ENCODE measurements around the gene CTNNBIP1.

Gene CTNNBIP1

DNA sequence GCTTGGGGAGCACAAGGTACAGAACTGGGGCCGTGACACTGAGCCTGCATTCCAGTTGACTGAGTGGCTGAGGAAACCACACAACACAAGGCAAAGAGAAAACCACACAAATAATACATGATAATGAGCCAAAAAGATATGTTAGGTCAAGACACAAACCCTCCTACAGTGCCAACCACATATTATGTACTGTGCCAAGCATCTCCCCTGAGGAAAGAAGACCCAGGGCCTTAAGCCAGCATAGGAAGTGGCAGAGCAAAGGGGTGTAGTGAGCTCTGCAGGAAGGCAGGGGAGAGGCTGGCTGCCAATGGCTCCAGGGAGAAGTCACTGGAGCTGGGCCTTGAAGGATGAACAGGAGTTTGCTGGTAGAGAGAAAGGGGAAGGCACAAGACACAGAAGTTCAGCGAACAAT, 28.2 kb downstream of the CTNNBIP1 start:
- DNase-seq (ENCODE audit: low read depth in 1 of 2, low spot score in 1 of 2), result no peak

GRCh38 chr1:9878404-9878803, 31.7 kb downstream of the CTNNBIP1 start:
- DNase-seq (ENCODE audit: low read depth in 1 of 2, low spot score in 1 of 2), result no peak

GRCh38 chr1:9877962-9878361, 32.1 kb downstream of the CTNNBIP1 start:
- no peak for DNase-seq (ENCODE audit: low read depth in 1 of 2, low spot score in 1 of 2)

- DNase-seq (ENCODE audit: low read depth in 1 of 2, low spot score in 1 of 2), result no peak
These were observed 34.5 kb downstream of the CTNNBIP1 start for GRCh38 chr1:9875636-9876000.

DNA sequence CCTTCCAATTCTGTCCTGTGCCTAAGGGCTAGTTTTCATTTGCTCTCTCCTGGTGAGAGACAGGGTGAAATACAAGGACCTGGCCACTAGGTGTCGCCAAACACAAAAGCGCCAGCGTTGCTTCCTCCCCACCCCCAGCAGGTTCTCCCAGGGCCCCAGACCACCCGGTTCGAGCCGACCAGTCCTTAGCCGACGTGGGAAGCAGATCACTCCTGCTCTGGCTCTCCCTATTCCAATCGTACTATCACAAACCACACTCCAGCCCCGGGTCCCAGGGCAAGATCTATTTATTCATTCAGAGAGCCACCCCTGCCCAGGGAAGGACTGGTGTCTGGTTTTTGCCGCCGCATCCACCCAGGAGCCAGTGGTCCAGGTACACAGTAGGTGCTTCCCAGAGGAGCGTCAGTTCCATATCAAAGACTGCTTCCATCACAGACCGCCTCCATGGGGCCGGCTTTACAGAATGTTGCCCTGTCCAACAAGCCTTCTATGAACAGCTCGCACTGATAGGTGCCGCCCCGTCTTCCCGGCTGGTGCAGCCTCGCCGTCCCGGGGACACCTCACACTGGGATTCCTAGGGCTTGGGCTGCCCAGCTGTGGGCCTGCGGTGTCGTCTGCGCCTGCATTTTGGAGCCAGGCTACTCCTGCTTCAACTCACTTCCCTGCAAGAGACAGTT, 35.0 kb downstream of the CTNNBIP1 start:
- peak; percentile 54 to 57 for DNase-seq (ENCODE audit: low read depth in 1 of 2, low spot score in 1 of 2)

GRCh38 chr1:9874412-9874811, 35.7 kb downstream of the CTNNBIP1 start:
- DNase-seq (ENCODE audit: low read depth in 1 of 2, low spot score in 1 of 2), result no peak

GRCh38 chr1:9873992-9874391, 36.1 kb downstream of the CTNNBIP1 start:
- no peak for DNase-seq (ENCODE audit: low read depth in 1 of 2, low spot score in 1 of 2)

DNA sequence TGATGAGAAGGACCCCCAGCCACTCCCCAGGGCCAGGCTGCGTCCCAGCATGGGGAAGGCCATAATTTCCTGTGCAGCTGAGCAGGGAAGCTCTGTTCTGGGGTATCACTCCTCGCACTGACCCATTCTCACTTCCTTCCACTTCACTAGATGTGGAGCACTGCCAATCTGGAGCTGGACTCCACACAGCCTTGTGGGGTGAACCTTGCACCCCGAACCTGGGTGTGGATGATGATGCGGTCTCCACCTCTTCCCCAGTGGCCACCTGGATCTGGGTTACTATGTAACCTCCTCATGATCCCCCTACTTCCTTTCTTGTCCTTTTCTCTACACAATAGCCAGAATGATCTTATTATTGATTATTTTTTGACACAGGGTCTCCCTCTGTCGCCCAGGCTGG, 36.7 kb downstream of the CTNNBIP1 start:
- DNase-seq (ENCODE audit: low read depth in 1 of 2, low spot score in 1 of 2), result no peak

DNA sequence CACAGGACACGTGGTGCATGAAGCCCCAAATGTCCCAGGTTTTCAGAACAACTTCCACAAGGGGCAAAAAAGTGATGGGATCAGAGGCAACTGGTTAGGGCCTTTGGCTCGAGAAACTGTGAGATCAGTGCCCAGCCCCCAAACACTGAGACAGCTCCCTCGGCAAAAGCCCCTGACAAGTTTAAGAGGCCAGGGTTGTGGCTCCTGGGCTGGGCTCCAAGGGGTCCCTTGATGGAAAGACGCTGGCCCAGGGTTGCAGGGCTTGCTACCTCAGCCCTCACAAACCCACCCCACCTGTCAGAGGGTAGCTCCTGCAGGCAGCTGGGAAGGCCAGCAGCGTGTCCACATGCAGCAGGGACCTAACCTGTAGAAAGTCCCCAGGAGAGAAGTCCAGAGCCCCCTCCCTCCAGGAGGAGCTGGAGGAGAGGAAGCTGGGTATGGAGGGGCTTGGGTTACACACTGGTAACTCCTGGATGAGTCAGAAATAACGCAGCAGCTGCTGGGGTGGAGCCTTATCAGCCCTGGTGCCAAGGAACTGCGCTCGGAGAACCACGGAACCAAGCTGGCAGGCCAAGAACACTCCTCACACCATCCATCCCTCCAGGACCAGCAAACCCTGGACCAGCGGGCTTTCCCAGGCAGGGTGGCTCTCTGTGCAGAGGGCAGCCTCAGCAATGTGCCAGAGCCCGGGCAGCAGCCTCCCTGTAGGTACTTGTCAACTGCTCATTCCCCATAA, 37.5 kb downstream of the CTNNBIP1 start:
- no peak for DNase-seq (ENCODE audit: low read depth in 1 of 2, low spot score in 1 of 2)

DNA sequence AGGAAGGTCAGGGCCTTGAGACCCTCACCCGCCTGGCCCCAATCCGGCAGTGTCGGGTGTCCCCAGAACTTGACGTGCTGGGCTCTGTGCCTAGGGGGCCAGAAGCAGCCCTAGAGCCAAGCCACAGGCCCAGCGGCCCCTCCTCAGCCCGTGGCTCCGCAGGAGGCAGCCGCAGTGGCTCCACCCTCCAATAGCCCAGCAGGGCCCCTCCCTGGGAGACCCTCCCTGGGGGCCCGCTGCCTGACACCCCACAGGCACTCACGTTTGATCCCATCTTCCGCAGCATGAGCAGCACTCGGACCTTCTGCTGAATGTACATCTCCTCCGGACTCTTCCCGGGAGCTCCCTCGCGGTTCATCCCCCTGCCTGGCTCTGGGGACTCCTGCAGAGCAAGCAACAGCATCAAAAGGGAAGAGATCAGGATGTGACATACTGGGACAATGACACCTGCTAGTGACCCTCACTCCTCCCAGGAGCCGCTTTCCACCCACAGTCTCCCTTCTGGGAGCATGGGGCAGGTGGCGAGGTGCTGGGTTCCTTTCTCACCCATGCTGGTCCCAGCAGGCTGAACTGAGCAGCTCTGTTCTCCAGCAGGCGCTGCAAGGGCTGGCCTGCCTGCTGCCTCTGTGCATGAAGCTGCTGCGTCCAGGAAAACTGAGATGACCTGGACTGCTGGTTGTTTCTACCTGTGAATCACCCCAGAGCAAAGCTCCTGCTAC, 38.2 kb downstream of the CTNNBIP1 start:
- DNase-seq (ENCODE audit: low read depth in 1 of 2, low spot score in 1 of 2), result no peak

DNA sequence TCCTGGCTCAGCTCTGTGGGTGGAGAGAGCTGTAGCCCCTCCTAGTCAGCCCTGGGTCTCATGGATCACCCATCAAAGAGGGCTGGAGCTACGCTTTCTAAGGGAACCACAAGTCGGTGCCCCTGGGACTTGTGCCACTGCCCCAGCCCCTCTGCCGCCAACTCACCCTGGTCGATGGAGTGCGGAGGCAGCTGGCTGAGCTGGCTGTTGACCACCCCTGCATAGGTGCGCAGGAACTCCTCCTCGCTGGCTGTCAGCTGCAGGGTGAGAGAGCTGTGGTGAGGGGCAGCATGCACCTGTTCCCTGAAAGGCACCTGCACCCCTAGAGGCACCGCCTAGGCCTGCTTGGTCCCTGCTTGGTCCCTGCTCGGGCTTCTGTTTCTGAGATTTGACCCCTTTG, 39.0 kb downstream of the CTNNBIP1 start:
- DNase-seq (ENCODE audit: low read depth in 1 of 2, low spot score in 1 of 2), result no peak

- DNase-seq (ENCODE audit: low read depth in 1 of 2, low spot score in 1 of 2), result no peak
These were observed 39.5 kb downstream of the CTNNBIP1 start for GRCh38 chr1:9870572-9870971.

GRCh38 chr1:9869831-9870251, 40.2 kb downstream of the CTNNBIP1 start:
- no peak for DNase-seq (ENCODE audit: low read depth in 1 of 2, low spot score in 1 of 2)

DNA sequence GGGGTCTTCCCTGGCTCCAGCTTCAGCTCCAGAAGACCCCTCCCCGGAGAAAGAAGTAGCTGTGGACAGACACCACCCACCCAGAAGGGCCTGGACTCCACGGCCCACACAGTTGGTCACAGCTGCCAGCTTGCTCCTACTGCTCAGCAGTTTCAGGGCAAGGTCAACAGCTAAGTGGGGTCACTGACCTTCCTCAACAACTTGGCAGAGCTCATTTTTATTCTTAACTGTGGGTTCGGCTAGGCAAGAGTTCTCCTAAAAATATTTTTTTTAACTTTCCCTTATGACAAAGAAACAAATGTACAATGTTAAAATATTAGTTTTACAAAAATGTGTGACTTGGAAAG, 41.9 kb downstream of the CTNNBIP1 start:
- DNase-seq (ENCODE audit: low read depth in 1 of 2, low spot score in 1 of 2), result no peak

DNA sequence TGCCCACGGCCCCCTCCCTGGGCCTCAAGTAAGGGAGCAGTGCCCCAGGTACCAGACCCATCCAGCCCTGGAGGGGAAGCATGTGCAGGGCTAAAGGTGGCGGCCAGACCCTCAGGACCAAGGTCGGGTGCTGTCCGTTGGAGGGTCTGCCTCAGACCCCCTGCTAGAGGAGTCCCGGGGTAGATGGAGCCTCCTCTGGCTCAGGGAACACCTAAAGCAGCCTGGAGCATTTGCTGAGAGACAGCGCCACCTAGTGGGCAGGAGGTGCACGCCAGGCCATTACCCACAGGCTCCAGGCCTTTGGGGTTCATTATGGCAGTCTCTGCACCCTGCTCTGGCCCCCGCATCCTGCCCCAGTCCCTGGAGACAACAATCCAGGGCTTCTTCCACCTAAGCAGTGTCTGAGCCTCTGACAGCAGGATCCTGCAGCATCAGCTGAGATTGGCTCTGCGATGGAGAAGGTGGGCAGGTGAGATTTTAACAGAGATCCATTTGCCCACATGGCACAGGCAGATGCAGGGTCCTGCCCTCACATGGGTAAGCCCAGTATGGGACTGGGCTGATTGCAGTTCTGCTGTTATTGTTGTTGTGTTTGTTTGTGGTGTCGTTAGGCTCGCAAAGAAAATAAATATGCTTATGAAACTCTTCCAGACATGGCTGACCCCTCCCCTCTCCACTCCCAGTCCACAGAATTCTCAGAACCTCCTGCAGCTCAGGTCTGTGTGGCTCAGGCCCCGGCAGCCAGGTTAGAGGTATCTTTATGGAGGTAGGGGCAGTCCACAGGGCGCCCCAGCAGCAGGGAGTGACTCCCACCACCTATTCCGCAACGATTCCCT, 42.4 kb downstream of the CTNNBIP1 start:
- peak; percentile 81 to 88 for DNase-seq (ENCODE audit: low read depth in 1 of 2, low spot score in 1 of 2)

DNA sequence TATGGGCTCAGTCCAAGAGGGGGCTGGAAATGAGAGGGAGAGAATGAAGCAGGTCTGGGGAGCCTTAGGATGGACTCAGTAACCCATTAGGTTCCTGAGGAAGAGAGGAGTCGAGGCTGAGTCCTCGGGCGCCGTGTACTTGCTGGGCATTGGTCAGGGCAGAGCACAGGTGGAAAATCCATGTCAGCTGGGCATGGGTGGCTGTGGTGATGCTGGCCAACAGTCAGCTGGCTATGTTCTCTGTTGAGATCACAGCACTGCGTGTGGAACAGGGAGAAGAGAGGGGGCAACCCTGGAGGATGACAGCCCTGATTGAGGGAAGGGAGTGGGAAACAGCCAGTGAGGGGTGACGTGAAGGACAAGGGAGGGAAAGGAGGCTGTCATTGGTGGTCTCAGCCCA, 43.2 kb downstream of the CTNNBIP1 start:
- no peak for DNase-seq (ENCODE audit: low read depth in 1 of 2, low spot score in 1 of 2)

DNA sequence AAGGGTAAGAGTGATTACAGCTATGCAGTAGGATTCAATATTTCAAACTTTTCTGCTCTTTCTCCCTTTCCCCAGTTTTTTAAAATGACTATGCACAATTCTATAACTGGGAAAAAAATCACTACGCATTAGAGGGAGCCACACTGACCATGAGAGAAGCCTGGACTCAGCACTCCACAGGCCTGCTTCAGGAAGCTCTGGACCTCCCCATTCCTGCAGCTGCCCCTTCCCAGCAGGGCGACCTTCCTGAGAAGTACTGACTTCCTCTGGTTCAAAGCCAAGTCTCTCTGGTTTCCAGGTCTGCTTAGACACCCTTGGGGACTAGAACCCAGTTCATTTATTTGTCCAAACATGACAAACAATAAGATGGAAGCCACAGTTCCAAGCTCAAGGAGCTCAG, 44.3 kb downstream of the CTNNBIP1 start:
- no peak for DNase-seq (ENCODE audit: low read depth in 1 of 2, low spot score in 1 of 2)

- DNase-seq (ENCODE audit: low read depth in 1 of 2, low spot score in 1 of 2), result no peak
These were observed 46.7 kb downstream of the CTNNBIP1 start for GRCh38 chr1:9863371-9863770.

DNA sequence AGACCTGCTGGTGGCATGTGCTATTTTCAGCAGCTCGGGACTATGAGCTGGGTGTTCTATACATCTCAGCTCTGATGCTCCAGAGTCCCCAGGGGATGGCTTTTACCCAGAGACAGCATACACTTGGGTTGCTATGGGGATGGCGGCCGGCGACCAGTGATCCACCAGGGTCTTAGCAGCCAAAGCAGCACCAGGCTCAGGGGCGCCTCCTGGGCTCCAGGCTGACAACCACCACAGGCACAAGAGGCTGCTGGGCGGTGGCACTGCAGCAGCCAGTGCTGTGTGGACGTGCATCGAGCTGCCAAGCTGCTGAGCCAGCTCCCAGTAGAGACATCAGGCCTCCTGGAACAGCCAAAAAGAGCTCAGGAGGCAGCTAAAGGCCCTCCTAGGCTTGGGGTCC, 48.7 kb downstream of the CTNNBIP1 start:
- DNase-seq (ENCODE audit: low read depth in 1 of 2, low spot score in 1 of 2), result no peak

DNA sequence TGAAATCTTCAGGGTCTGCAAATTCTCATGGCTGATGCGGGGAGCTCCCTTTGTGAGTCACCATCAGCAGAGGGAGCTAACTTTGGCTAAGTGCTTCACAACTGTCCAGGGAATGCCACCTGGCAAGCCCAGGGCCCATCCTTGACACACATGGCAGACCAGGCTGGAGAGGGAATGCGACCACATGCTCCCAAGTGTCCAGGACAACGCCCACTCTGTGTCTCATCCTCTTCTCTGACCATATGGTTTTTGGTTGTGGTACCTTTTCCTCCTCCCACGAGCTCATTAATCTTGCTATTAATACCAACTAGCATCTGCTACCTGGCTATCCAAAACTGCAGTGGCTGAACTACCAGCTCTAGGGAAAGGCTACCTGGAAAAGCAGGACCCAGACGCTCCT, 49.2 kb downstream of the CTNNBIP1 start:
- no peak for DNase-seq (ENCODE audit: low read depth in 1 of 2, low spot score in 1 of 2)

- no peak for DNase-seq (ENCODE audit: low read depth in 1 of 2, low spot score in 1 of 2)
These were observed 50.6 kb downstream of the CTNNBIP1 start for GRCh38 chr1:9859281-9860014.
